NCI-H187 (cell line): Measurements from ENCODE around the gene ADD2.

Experiments
- DNase-seq, 2 experiments: peaks; one replicate each; lab custom pipeline; 2025; lab: John Stamatoyannopoulos, UW

The ADD2 gene

GRCh38 chr2:70718736-70719135, 49.3 kb downstream of the ADD2 start:
- no peak for DNase-seq

- no peak for DNase-seq
These were observed 49.8 kb downstream of the ADD2 start for GRCh38 chr2:70718241-70718640.

- DNase-seq = no peak
These were observed 50.5 kb downstream of the ADD2 start for GRCh38 chr2:70717431-70718038.

GRCh38 chr2:70716951-70717350, 51.0 kb downstream of the ADD2 start:
- no peak for DNase-seq

DNA sequence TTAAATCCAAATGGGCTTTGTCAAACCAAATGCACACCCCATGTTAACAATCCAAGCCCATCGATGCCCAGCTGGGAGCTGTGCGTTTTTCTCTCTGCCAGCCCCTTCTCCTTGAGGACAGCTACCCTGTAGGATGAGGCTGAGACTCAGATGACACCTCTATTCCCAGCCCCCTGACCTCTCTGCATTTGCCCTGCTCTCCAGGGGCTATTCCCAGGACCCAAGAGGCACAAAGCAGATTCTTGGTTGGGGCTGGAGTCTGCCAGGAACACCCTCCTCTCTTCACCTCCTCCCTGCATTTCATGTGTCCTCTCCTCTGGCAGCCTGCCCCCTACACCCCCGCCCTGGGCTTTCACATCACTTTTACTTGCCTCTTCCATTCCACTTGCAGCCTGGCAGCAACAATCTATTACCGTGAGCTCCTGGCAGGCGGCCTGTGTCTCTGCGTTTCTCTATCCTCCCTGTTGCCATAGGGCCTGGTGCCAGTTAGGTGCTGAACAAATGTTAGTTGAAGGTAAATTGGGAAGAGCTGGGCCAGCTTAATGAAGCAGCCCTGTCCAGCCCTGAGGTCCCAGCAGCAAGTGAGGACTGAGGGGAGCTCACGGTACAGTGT, 51.8 kb downstream of the ADD2 start:
- no peak for DNase-seq

DNA sequence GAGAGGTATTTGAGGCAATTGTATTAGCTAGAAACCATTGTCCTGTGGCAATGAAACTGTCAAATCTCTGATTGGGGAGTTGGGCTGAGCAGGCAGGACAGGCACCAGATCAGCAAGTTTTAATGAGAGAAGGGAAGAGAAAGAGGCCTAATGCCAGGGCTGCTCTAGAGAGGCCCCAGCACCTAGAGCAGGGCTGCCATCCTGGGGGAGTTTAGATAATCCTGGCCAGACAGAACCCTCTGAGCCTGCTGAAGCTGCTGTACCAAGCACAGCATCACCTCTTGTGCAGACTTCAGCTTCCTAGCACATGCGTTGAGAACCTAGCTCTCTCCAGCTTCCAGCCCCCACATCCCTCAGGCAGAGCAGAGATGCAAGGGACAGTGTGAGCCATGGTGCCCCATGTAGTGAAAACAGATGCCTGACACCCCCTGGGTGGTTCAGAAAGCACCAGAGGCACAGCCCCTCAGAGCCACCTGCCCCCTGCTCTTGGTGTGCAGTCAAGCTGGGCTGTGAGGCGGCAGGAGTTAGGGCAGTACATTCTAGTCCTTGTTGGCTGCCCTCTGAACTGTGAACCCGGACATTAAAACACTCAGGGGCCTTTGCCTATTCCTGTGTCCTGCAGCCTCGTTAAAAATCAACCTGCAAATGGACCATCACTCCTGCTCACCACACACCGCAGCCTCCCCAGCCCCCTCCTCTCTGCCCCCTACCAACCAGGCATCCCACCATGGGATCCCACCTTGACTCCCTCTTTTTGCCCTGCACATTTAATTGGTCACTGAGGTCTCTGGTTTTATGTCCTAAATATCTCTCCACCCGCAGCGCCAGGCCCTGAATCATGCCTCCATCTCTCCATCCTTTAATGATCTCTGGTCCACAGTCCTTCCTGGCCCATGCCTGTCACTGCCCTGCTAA, 52.7 kb downstream of the ADD2 start:
- DNase-seq = no peak

DNA sequence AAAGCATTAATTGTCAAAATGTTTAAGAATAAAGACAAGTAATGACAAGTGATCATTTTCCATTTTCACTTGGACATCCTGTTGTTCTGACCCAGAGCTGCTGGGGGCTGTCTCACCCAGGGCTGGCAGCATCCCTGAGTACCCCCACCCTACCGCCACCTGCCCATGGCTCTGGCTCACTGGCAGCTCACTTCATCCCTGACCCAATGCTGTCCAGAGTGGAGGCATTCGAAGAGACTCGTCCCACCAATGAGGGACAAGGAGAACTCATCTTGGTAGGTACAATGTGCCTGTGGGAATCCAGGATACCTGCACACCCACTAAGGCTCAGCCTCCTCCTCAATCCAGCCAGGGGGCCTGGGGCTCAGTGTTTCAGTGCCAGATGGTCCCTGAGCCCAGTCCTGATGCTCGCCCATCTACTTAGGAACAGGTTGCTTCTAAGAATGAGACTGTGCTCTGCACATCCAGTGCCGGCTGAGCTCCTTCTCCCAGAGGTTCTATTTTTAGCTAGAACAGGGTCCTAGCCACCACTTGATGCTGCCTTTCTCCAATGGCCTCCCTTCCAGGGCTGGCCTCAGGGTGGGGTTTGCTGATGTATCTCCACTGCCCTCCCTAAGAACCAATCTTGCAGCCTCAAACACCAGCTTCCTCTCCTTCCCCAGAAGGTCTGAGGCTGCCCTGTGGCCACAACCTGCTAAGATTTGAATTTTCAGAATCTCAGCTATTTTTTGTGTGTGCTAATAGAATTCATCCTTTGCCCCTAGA, 53.7 kb downstream of the ADD2 start:
- no peak for DNase-seq

DNA sequence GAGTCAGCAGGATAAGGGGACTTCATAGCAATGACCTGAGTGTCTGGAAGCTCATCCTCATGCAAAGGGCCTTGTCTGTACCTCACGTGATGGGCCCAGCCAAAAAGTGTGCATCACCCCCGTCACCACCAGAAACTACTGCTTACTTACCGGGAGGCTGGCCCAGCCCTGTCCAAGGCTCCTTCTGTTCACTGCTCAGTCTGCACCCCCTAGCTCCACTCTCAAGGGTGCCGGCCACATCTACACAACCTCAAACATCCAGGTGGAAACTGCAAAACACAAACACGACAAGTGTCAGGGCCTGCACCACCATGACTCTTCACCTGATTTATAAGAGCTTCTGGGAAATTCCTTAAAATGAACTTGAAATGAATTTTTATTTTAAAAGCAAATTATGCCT, 55.1 kb downstream of the ADD2 start:
- no peak for DNase-seq

GRCh38 chr2:70711191-70711590, 56.8 kb downstream of the ADD2 start:
- DNase-seq = no peak

- DNase-seq = no peak
These were observed 57.8 kb downstream of the ADD2 start for GRCh38 chr2:70710038-70710690.

DNA sequence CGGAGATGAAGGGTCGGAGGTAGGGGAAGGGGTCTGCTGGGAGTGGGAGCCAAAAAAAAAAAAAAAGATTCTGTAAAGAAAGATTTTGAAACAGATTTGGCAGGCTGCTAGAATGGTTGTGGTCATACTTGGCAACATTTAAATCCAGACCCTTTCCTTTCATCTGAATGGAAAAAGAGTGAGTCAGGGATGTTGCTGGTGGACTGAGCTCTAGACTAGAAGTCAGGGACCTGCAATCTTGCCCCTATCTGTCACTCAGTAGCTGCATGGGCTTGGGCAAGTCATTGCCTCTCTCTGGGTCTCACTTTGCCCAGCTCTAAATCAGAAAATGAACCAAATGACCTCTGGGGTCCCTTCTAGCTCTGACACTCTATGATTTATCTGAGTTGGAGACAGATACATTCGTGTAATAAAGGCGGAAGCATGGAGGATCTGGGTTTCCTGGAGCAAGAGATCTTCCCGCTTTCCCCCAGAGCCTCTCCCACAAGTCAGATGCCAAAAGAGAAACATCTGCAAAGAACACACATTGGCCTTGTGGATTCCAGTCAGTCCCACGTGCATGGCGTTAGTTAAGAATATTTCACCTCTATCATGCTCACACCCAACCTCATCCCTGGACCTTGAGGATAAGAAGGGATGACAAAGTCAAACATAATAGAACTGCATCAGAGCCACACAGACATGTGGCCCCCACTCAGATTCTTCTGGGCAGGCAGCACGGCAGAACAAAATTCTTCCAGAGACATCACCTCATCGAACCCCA, 58.5 kb downstream of the ADD2 start:
- no peak for DNase-seq

GRCh38 chr2:70708376-70709199, 59.4 kb downstream of the ADD2 start:
- no peak for DNase-seq

DNA sequence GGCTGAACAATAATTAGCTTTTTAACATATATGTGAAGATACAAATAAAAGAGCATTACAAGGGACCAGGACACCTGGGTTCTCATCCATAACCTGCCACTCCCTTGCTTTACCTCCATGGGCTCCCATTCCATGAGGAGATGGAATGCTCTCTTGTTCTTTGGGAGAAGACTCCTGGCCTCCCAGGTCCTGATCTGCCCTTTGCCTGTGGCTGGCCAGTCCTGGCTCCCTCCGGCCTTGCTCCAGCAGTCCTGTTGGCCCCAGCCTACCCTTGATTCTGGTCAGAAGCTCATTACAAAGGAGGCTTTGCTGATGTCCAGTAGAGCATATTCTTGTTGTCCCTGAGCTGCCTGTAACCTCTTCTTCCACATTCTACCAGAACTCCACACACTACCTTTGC, 60.3 kb downstream of the ADD2 start:
- DNase-seq = no peak

DNA sequence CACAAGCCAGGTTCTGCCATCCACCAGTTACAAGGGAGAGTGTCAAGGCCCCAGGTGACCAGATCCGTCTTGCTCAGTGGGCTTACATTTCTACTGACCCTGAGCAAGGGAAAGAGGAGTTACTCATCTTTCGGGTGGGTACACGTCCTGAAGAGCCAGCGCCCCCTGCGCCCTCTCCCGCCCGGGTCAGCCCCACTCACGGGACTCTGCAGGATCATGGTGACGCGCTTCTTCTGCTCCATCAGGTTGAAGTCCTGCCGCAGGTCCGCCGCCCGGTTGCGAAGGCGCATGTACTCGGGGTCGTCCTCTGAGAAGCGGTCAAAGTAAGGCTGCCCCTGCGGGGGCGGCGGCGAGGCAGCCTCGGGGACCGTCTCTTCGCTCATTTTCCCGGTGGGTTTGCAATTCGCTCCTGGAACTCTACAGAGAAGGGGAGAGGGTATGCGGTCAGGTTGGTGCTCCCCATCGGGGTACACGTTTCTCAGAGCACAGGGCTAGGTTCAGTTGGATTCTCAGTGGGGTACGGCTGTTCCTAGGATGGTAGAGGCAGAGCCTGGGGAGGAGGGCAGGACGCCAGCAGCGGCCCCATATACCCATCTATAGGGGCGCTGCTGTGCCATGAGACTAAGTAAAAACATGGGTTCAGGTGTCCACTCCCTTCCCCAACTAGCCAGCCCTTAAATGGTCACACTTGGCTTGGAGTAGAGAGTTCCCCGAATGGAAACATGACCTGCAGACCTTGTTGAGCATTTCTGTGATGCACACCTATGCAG, 61.8 kb downstream of the ADD2 start:
- no peak for DNase-seq

DNA sequence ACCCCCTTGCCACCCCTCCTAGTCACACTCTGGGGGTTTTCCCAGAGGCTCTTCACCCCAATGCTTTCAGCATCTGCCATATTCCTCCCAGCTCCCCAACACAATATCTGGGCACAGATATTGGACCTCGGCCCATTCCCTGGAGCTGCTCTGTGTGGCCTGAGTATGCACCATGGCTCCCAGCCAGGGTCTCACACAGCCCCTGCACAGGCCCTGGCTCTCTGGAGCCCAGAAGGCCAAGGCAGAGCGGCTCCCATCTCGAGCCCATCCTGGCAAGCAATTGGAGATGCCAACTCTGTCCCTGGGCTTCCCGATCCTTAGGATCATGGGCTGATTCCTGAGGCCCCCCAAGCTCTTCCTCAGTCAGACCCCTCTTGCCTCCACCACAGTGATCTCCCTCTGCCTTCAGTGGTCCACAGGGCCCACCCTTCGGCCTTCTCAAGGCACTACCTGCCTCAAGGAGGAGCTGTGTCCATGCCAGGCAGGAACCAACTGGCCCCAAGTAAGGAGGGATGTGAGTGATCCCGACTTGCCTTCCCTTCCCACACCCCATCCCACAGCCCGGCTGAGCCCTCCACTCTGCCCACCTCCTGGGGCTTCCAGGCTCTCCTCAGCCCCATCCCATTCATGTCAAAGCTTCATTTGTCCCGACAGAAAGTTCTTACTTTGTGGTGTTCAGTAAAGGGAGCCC, 62.7 kb downstream of the ADD2 start:
- no peak for DNase-seq

DNA sequence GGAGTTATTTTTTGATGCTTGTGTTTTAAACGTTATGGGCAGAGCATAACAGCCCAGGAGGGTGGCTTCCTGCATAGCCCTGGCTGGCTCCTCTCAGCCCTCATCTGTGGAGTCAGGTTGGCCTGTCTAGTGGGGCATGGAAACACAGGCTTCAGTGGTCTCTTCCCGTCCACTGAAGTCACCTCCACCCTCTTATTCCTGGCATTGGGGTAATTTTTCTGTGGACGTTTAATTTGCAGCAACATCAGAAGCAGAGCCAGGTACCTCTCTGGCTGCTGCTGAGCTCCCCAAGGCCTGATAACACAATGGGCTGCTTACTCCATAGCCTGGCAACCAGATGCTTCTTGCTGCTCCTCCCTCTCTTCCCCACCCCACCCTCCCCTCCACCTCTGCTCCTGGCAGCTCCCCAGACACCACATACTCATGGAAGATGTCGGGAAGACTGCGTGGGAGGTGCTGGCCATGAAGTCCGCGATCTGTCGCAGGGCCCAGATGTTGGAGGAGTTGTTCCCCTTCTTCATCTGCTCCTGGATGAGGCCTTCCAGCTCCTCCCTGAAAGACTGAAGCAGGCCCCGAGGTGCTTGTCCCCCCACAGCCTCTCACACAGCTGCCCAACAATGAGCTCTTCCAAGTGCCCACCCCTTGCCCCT, 64.0 kb downstream of the ADD2 start:
- no peak for DNase-seq

- no peak for DNase-seq
These were observed 65.1 kb downstream of the ADD2 start for GRCh38 chr2:70702711-70703395.

DNA sequence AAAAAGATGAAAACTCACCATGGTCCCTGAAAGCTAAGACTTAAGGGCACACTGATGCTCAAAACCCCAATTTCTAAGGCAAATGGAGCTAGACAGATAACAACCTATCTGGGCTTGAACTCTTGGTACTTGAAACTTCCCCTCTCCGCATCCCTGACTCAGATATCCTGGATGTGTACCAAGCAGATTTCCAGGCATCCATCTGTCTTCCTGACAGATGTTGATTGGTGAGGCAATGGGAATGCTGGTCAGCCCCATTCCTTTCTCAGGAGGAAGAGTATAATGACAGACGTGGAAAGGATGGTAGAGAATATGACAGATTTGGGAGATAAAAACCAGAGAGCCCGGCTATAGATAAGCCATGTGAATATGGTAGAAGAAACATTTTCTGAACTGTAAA, 69.2 kb downstream of the ADD2 start:
- DNase-seq = no peak
